ENCODE measurements around the gene NPAT. TPM values are rescaled to one million over a fixed set of nuclear protein-coding genes. Genes with fewer than 3 reads are reported as not detected.

NPAT gene
- total RNA-seq, 1 donor from 2014 or later: 39.2 TPM

- H3K4me1 Mint-ChIP-seq: no peaks in the 10 kb centered on the region
- no peak overlapping the region for H3K4me3 ChIP-seq
- peaks cover 30% of the 10 kb centered on the region for H4K20me1 ChIP-seq (ENCODE audit: low read depth)
- H3F3A ChIP-seq (ENCODE audit: low read depth): no peaks in the 10 kb centered on the region
- no peak overlapping the region for H2AFZ ChIP-seq (replicated peaks)
- H3K79me2 ChIP-seq (ENCODE audit: low read depth): peaks cover 95% of the 10 kb centered on the region
- no peaks in the 10 kb centered on the region for H3K27me3 ChIP-seq
- H3K27ac Mint-ChIP-seq: no peak overlapping the region
- H3K4me1 ChIP-seq: no peaks in the 10 kb centered on the region
- H3K4me3 Mint-ChIP-seq: no peak overlapping the region
- DNase-seq (ENCODE audit: low spot score): no peak
- no peak overlapping the region for H3K9ac ChIP-seq
- H3K4me2 ChIP-seq: no peak overlapping the region
- peaks cover 32% of the 10 kb centered on the region for H3K36me3 Mint-ChIP-seq
- no peaks in the 10 kb centered on the region for H3K27me3 Mint-ChIP-seq (ENCODE audit: insufficient read depth, low read depth)
- H3K9me3 ChIP-seq (ENCODE audit: low read depth): no peaks in the 10 kb centered on the region
- H3K9me3 Mint-ChIP-seq: peaks cover 5% of the 10 kb centered on the region
- TF ChIP-seq EZH2 (IDR thresholded peaks at IDR 0.05): no peak
- H3K36me3 ChIP-seq: no peaks in the 10 kb centered on the region
- no peak overlapping the region for H3K27ac ChIP-seq
Measured at GRCh38 chr11:108203075-108203474, 19.4 kb downstream of the NPAT start.

- no peak for DNase-seq (ENCODE audit: low spot score)
- no peaks in the 10 kb centered on the region for H3K27me3 ChIP-seq
- H3K4me3 ChIP-seq: no peak overlapping the region
- H3K9me3 Mint-ChIP-seq: no peaks in the 10 kb centered on the region
- no peak overlapping the region for H3K4me2 ChIP-seq
- H3F3A ChIP-seq (ENCODE audit: low read depth): no peaks in the 10 kb centered on the region
- H3K4me1 ChIP-seq: no peaks in the 10 kb centered on the region
- H3K36me3 ChIP-seq: peaks cover 11% of the 10 kb centered on the region
- H4K20me1 ChIP-seq (ENCODE audit: low read depth): peaks cover 36% of the 10 kb centered on the region
- H3K79me2 ChIP-seq (ENCODE audit: low read depth): peaks cover 84% of the 10 kb centered on the region
- no peak overlapping the region for H3K27ac Mint-ChIP-seq
- no peak overlapping the region for H3K4me3 Mint-ChIP-seq
- no peaks in the 10 kb centered on the region for H3K27me3 Mint-ChIP-seq (ENCODE audit: insufficient read depth, low read depth)
- no peak for TF ChIP-seq EZH2phosphoT487 (IDR thresholded peaks at IDR 0.05)
- TF ChIP-seq CTCF (IDR thresholded peaks at IDR 0.05): no peak
- TF ChIP-seq EZH2 (IDR thresholded peaks at IDR 0.05): no peak
- no peaks in the 10 kb centered on the region for H3K9me3 ChIP-seq (ENCODE audit: low read depth)
- H3K9ac ChIP-seq: no peak overlapping the region
- H3K36me3 Mint-ChIP-seq: peaks cover 21% of the 10 kb centered on the region
- H3K27ac ChIP-seq: peak overlapping the region; percentile 29
- H3K4me1 Mint-ChIP-seq: no peaks in the 10 kb centered on the region
- no peak overlapping the region for H2AFZ ChIP-seq (replicated peaks)
Measured at GRCh38 chr11:108199446-108200321, 22.8 kb downstream of the NPAT start.

GRCh38 chr11:108198833-108199232 is 23.6 kb downstream of the NPAT start:
- no peak overlapping the region for H3K27ac Mint-ChIP-seq

More at GRCh38 chr11:108198833-108199232, 23.6 kb downstream of the NPAT start:
- Histone ChIP-seq H3K4me2 (no peak overlapping the region), H3K36me3 (peaks cover 11% of the 10 kb centered on the region), H3K27me3 (no peaks in the 10 kb centered on the region), H3K9ac (no peak overlapping the region), H3K4me3 (no peak overlapping the region), H3F3A (ENCODE audit: low read depth) (no peaks in the 10 kb centered on the region), H4K20me1 (ENCODE audit: low read depth) (peaks cover 28% of the 10 kb centered on the region), H2AFZ (replicated peaks) (no peak overlapping the region), H3K79me2 (ENCODE audit: low read depth) (peaks cover 76% of the 10 kb centered on the region), H3K27ac (no peak overlapping the region), H3K4me1 (no peaks in the 10 kb centered on the region), H3K9me3 (ENCODE audit: low read depth) (no peaks in the 10 kb centered on the region)
- no peak for DNase-seq (ENCODE audit: low spot score)
- Mint-ChIP-seq H3K9me3 (no peaks in the 10 kb centered on the region), H3K4me3 (no peak overlapping the region), H3K27me3 (ENCODE audit: insufficient read depth, low read depth) (no peaks in the 10 kb centered on the region), H3K4me1 (no peaks in the 10 kb centered on the region), H3K36me3 (peaks cover 16% of the 10 kb centered on the region)
- TF ChIP-seq EZH2 (IDR thresholded peaks at IDR 0.05) (no peak), EZH2phosphoT487 (IDR thresholded peaks at IDR 0.05) (no peak), CTCF (IDR thresholded peaks at IDR 0.05) (no peak)

Data from neural progenitor cell (in vitro differentiated cells).